Panc1 (cell line): ENCODE measurements around the gene WASF3.

Experiments
- POLR2AphosphoS5 ChIP-seq: IDR thresholded peaks from 2 replicates; pipeline ENCODE4 v1.6.1; 2012; ENCODE audit warnings: mild to moderate bottlenecking, low read depth, low read length, moderate library complexity
- SIN3A ChIP-seq: IDR thresholded peaks from 2 replicates; pipeline ENCODE4 v1.6.1; 2012; ENCODE audit warnings: low read depth, mild to moderate bottlenecking, low read length, moderate library complexity, borderline replicate concordance; ENCODE audit not compliant: insufficient read depth
- TF ChIP-seq, protein P1 (sequence below): fragments of 450-650 bp; IDR thresholded peaks from 2 replicates; pipeline ENCODE4 v1.5.1; 2017; ENCODE audit warnings: mild to moderate bottlenecking
- TF ChIP-seq, protein P2 (sequence below), 2 experiments: IDR thresholded peaks; 2 replicates each; pipeline ENCODE4 v1.6.1; 2011 to 2012; ENCODE audit warnings: low read depth in 2 of 2, control low read depth in 1 of 2, low read length in 1 of 2, mild to moderate bottlenecking in 1 of 2, moderate library complexity in 1 of 2; ENCODE audit not compliant: insufficient read depth in 1 of 2

DNA sequence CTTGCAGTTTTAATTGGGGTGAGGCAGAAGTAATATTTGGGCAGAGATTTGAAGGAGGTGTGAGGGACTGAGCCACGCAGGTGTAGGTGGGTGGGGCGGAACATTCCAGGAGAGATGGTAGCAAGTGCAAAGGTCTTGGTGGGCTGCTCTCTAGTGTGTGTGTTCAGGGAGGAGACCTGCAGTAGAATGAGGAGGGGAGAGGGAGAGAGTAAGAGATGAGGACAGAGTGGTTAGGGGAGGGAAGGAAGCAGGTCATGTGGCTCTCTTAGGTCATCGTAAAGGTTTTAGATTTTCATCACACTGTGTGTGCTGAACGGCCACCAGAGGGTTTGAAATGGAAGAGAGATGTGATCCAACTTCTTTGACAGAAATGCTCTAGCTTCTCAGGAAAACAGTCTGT lies 33.5 kb downstream of the WASF3 start:
- no peak for TF ChIP-seq POLR2AphosphoS5
- TF ChIP-seq SIN3A, result no peak
- TF ChIP-seq, protein P1, sequence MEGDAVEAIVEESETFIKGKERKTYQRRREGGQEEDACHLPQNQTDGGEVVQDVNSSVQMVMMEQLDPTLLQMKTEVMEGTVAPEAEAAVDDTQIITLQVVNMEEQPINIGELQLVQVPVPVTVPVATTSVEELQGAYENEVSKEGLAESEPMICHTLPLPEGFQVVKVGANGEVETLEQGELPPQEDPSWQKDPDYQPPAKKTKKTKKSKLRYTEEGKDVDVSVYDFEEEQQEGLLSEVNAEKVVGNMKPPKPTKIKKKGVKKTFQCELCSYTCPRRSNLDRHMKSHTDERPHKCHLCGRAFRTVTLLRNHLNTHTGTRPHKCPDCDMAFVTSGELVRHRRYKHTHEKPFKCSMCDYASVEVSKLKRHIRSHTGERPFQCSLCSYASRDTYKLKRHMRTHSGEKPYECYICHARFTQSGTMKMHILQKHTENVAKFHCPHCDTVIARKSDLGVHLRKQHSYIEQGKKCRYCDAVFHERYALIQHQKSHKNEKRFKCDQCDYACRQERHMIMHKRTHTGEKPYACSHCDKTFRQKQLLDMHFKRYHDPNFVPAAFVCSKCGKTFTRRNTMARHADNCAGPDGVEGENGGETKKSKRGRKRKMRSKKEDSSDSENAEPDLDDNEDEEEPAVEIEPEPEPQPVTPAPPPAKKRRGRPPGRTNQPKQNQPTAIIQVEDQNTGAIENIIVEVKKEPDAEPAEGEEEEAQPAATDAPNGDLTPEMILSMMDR, result no peak
- TF ChIP-seq, protein P2, sequence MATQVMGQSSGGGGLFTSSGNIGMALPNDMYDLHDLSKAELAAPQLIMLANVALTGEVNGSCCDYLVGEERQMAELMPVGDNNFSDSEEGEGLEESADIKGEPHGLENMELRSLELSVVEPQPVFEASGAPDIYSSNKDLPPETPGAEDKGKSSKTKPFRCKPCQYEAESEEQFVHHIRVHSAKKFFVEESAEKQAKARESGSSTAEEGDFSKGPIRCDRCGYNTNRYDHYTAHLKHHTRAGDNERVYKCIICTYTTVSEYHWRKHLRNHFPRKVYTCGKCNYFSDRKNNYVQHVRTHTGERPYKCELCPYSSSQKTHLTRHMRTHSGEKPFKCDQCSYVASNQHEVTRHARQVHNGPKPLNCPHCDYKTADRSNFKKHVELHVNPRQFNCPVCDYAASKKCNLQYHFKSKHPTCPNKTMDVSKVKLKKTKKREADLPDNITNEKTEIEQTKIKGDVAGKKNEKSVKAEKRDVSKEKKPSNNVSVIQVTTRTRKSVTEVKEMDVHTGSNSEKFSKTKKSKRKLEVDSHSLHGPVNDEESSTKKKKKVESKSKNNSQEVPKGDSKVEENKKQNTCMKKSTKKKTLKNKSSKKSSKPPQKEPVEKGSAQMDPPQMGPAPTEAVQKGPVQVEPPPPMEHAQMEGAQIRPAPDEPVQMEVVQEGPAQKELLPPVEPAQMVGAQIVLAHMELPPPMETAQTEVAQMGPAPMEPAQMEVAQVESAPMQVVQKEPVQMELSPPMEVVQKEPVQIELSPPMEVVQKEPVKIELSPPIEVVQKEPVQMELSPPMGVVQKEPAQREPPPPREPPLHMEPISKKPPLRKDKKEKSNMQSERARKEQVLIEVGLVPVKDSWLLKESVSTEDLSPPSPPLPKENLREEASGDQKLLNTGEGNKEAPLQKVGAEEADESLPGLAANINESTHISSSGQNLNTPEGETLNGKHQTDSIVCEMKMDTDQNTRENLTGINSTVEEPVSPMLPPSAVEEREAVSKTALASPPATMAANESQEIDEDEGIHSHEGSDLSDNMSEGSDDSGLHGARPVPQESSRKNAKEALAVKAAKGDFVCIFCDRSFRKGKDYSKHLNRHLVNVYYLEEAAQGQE (IDR thresholded peaks at IDR 0.05; ENCODE audit: insufficient read depth in 1 of 2, low read depth in 2 of 2, low read length in 1 of 2), result no peak
